ENCODE results near the gene TENM4.

DNA sequence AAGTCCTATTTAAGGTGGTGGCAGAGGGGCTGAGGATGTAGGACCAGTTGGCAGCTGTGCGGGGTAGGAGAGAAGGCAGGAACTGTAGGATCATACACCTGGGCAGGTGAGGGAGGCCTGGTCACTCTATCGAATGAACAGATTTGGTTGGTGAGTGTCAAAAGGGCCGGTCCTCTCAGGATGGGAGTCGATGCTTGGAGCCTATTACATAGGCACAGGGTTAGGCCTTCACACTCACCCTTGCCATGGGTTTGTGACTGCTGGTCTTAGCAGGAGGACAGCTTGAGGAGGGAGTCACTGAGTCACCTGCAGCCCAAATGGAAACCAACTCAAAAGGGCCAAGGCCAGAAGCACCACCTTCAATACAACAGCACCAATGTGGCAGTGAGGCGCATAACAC, 786.0 kb downstream of the TENM4 start:
- TF ChIP-seq RAD21 (CRISPR knock-in tag; IDR thresholded peaks at IDR 0.05), result no peak
- no peak for TF ChIP-seq EP300 (IDR thresholded peaks at IDR 0.05; ENCODE audit: low read depth in 2 of 2, low read length in 2 of 2)
- TF ChIP-seq EP300 (CRISPR knock-in tag; IDR thresholded peaks at IDR 0.05; ENCODE audit: borderline replicate concordance), result no peak
- TF ChIP-seq TARDBP (CRISPR knock-in tag; IDR thresholded peaks at IDR 0.05), result no peak
- TF ChIP-seq MAX (IDR thresholded peaks at IDR 0.05), result no peak

All from HepG2 (cell line).